ENCODE data around the gene DRC1. TPM values are rescaled to one million over a fixed set of nuclear protein-coding genes. Genes with fewer than 3 reads are reported as not detected.

DRC1 gene
- total and polyA plus RNA-seq, 2 of the 4 experiments (the other 2 are of a cell fraction), result 0.18 TPM; not detected in 1

DNA sequence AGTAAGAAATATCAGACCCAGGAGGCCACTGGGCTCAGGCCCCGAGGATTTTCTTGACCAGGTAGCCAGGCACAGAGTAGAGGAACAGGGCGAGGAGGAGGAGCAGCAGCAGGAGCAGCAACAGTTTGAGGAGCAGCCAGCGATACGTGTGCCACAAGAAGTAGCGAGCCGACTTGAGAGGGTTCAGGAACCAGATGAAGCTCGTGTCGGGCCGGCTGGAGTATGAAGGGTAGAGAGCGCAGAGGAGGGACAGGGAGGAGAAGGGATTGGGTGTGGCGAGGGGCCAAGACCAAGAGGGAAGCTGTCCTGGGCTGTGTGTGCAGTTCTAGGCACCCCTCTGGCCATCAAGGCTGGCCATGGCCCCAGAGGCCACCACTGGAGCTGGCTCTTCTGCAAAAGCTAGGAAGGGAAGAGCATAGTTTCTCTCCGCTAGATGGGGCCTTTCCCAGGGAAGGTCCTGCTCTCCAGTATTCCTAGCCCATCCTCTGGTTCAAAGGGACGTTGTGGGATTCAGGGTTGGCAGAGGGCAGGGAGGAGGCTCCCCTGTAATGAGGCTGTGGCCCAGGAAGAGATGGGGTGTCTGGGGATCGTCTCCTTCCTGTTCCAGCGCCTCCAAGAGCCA, 58.4 kb downstream of the DRC1 start:
- H3K56ac ChIP-seq (ENCODE audit: extremely low read depth, insufficient read depth, low read length), result no peak overlapping the region
- intact Hi-C loops (cut with micrococcal nuclease) (loop anchor here (10.0 kb wide), 1 partner anchor 135 kb away; no protein-coding TSS in a partner anchor), in situ Hi-C loops (cut with MboI; ENCODE audit: low sequenced_read_pairs) (no loop called here), dilution Hi-C loops (cut with HindIII; ENCODE audit: low sequenced_read_pairs, unreplicated experiment) (no loop called here)
- no peak overlapping the region for H3K14ac ChIP-seq (replicated peaks; ENCODE audit: low read depth, low read length)
- ChIA-PET CTCF (no interaction called here), POLR2A (ENCODE audit: unreplicated experiment) (no interaction called here)
- no peak overlapping the region for H2AFZ ChIP-seq (replicated peaks; ENCODE audit: low read length, poor library complexity)
- H3K36me3 ChIP-seq (ENCODE audit: control insufficient read depth, insufficient read depth, low read length), result no peaks in the 10 kb centered on the region
- 72% methylated on average over 10 of the region's 15 CpGs; no CpG with 5 or more reads in 1 of the 2 experiments for WGBS, 2 experiments (ENCODE audit: extremely low coverage in 2 of 2, insufficient read length in 1 of 2)
- H2BK15ac ChIP-seq (ENCODE audit: low read depth, low read length), result no peak overlapping the region
- no peak overlapping the region for H2AK5ac ChIP-seq (ENCODE audit: low read depth, low read length)
- BruUV-seq (replicated peaks), result no TSS peak
- no peak overlapping the region for H3K18ac ChIP-seq (ENCODE audit: low read depth, low read length)
- H3K4me3 ChIP-seq (ENCODE audit: insufficient read depth, low read depth, low read length), result no peak overlapping the region
- no peak overlapping the region for H3K4me2 ChIP-seq (ENCODE audit: low read depth, low read length)
- H3K4me1 ChIP-seq (ENCODE audit: control insufficient read depth, insufficient read depth, low read length), result no peaks in the 10 kb centered on the region
- H4K91ac ChIP-seq (ENCODE audit: insufficient read depth, low read depth, low read length), result no peak overlapping the region
- TF ChIP-seq RFX5 (IDR thresholded peaks at IDR 0.05; ENCODE audit: low read depth, low read length) (no peak), MAFK (IDR thresholded peaks at IDR 0.05; ENCODE audit: low read depth, low read length) (no peak), RCOR1 (IDR thresholded peaks at IDR 0.05; ENCODE audit: insufficient replicate concordance, low read length) (no peak), CHD1 (IDR thresholded peaks at IDR 0.05; ENCODE audit: low read depth, low read length) (no peak)
- TF ChIP-seq, protein P1, sequence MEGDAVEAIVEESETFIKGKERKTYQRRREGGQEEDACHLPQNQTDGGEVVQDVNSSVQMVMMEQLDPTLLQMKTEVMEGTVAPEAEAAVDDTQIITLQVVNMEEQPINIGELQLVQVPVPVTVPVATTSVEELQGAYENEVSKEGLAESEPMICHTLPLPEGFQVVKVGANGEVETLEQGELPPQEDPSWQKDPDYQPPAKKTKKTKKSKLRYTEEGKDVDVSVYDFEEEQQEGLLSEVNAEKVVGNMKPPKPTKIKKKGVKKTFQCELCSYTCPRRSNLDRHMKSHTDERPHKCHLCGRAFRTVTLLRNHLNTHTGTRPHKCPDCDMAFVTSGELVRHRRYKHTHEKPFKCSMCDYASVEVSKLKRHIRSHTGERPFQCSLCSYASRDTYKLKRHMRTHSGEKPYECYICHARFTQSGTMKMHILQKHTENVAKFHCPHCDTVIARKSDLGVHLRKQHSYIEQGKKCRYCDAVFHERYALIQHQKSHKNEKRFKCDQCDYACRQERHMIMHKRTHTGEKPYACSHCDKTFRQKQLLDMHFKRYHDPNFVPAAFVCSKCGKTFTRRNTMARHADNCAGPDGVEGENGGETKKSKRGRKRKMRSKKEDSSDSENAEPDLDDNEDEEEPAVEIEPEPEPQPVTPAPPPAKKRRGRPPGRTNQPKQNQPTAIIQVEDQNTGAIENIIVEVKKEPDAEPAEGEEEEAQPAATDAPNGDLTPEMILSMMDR (conservative IDR thresholded peaks at IDR 0.05; ENCODE audit: low read depth, low read length), result no peak
- TF ChIP-seq, protein P2, sequence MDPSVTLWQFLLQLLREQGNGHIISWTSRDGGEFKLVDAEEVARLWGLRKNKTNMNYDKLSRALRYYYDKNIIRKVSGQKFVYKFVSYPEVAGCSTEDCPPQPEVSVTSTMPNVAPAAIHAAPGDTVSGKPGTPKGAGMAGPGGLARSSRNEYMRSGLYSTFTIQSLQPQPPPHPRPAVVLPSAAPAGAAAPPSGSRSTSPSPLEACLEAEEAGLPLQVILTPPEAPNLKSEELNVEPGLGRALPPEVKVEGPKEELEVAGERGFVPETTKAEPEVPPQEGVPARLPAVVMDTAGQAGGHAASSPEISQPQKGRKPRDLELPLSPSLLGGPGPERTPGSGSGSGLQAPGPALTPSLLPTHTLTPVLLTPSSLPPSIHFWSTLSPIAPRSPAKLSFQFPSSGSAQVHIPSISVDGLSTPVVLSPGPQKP (IDR thresholded peaks at IDR 0.05; ENCODE audit: borderline replicate concordance, low read depth, low read length), result no peak
- H3K27me3 ChIP-seq (ENCODE audit: control insufficient read depth, insufficient read depth, low read length), result peaks cover 13% of the 10 kb centered on the region; the same call in 1 of the 2 replicates
- ATAC-seq (ENCODE audit: low read depth) (no peak), DNase-seq (no peak)
- no peaks in the 10 kb centered on the region for H3K79me1 ChIP-seq (ENCODE audit: low read depth in 1 of 2, low read length in 2 of 2)
- no peaks in the 10 kb centered on the region for H4K20me1 ChIP-seq (ENCODE audit: insufficient read depth, low read length)
- H3K9ac ChIP-seq (ENCODE audit: low read depth, low read length), result no peak overlapping the region
- no peak overlapping the region for H3K23ac ChIP-seq (ENCODE audit: low read depth, low read length)
- H3K9me1 ChIP-seq (ENCODE audit: insufficient read depth, low read length), result no peaks in the 10 kb centered on the region
- H2BK5ac ChIP-seq (ENCODE audit: low read depth, low read length, poor library complexity, severe bottlenecking), result no peak overlapping the region
- H4K8ac ChIP-seq (ENCODE audit: low read depth in 2 of 2, low read length in 2 of 2), result no peak overlapping the region
- H4K5ac ChIP-seq (ENCODE audit: low read depth, low read length), result no peak overlapping the region
- H3K4ac ChIP-seq (ENCODE audit: low read depth, low read length), result no peak overlapping the region
- H2BK20ac ChIP-seq (ENCODE audit: low read depth, low read length), result no peak overlapping the region
- no peak overlapping the region for H3K27ac ChIP-seq (ENCODE audit: insufficient read depth, low read length)
- H2BK120ac ChIP-seq (ENCODE audit: low read depth, low read length), result no peak overlapping the region
- no peaks in the 10 kb centered on the region for H3K9me3 ChIP-seq (ENCODE audit: control insufficient read depth, insufficient read depth, low read length)
- H2AK9ac ChIP-seq (replicated peaks; ENCODE audit: low read depth, low read length, poor library complexity), result no peak overlapping the region
